IPS-15b (cell line): ENCODE results near the gene GUF1.
A peak's percentile ranks its signal among the peaks of the same experiment; 100 is the strongest.

Experiments
- H3K27me3 ChIP-seq: one replicate; pipeline ENCODE4 v1.6.1; 2013; ENCODE audit warnings: low read length; ENCODE audit not compliant: control insufficient read depth, insufficient read depth
- H3K36me3 ChIP-seq: one replicate; pipeline ENCODE4 v1.6.1; 2013; ENCODE audit warnings: low read length; ENCODE audit not compliant: control insufficient read depth, insufficient read depth
- H3K4me1 ChIP-seq: one replicate; pipeline ENCODE4 v1.6.1; 2013; ENCODE audit warnings: mild to moderate bottlenecking, low read length; ENCODE audit not compliant: control insufficient read depth, insufficient read depth
- H3K4me3 ChIP-seq: one replicate; pipeline ENCODE4 v1.5.1; 2013; ENCODE audit warnings: low read depth, low read length
- H3K9ac ChIP-seq: one replicate; pipeline ENCODE4 v1.6.1; 2013; ENCODE audit warnings: low read depth, mild to moderate bottlenecking, low read length
- H3K9me3 ChIP-seq: one replicate; pipeline ENCODE4 v1.6.1; 2013; ENCODE audit warnings: mild to moderate bottlenecking, low read length; ENCODE audit not compliant: control insufficient read depth, insufficient read depth

GUF1 gene

GRCh38 chr4:44663539-44664263, 14.5 kb upstream of the GUF1 start:
- Histone ChIP-seq H3K9ac (peak overlapping the region; percentile 24), H3K4me3 (no peak overlapping the region), H3K9me3 (no peaks in the 10 kb centered on the region), H3K4me1 (peaks cover 2% of the 10 kb centered on the region), H3K27me3 (no peaks in the 10 kb centered on the region), H3K36me3 (no peaks in the 10 kb centered on the region)

GRCh38 chr4:44668526-44668925, 9.7 kb upstream of the GUF1 start:
- no peak overlapping the region for H3K9ac ChIP-seq
- no peaks in the 10 kb centered on the region for H3K4me1 ChIP-seq
- H3K4me3 ChIP-seq = no peak overlapping the region
- no peaks in the 10 kb centered on the region for H3K36me3 ChIP-seq
- H3K9me3 ChIP-seq = no peaks in the 10 kb centered on the region
- no peaks in the 10 kb centered on the region for H3K27me3 ChIP-seq

GRCh38 chr4:44670506-44671199, 7.6 kb upstream of the GUF1 start:
- no peak overlapping the region for H3K9ac ChIP-seq
- H3K9me3 ChIP-seq = no peaks in the 10 kb centered on the region
- no peaks in the 10 kb centered on the region for H3K36me3 ChIP-seq
- no peaks in the 10 kb centered on the region for H3K4me1 ChIP-seq
- H3K4me3 ChIP-seq = no peak overlapping the region
- no peaks in the 10 kb centered on the region for H3K27me3 ChIP-seq

GRCh38 chr4:44671636-44672035, 6.6 kb upstream of the GUF1 start:
- no peak overlapping the region for H3K9ac ChIP-seq
- no peaks in the 10 kb centered on the region for H3K27me3 ChIP-seq
- no peaks in the 10 kb centered on the region for H3K9me3 ChIP-seq
- H3K4me1 ChIP-seq = no peaks in the 10 kb centered on the region
- H3K4me3 ChIP-seq = no peak overlapping the region
- H3K36me3 ChIP-seq = no peaks in the 10 kb centered on the region

- Histone ChIP-seq H3K36me3 (no peaks in the 10 kb centered on the region), H3K4me1 (no peaks in the 10 kb centered on the region), H3K27me3 (no peaks in the 10 kb centered on the region), H3K9ac (no peak overlapping the region), H3K4me3 (no peak overlapping the region), H3K9me3 (no peaks in the 10 kb centered on the region)
Observed at GRCh38 chr4:44674471-44674870, 3.7 kb upstream of the GUF1 start.

- no peaks in the 10 kb centered on the region for H3K36me3 ChIP-seq
- H3K4me1 ChIP-seq = no peaks in the 10 kb centered on the region
- no peak overlapping the region for H3K4me3 ChIP-seq
- H3K9me3 ChIP-seq = no peaks in the 10 kb centered on the region
- no peak overlapping the region for H3K9ac ChIP-seq
- no peaks in the 10 kb centered on the region for H3K27me3 ChIP-seq
Observed at GRCh38 chr4:44675366-44675765, 2.9 kb upstream of the GUF1 start.

GRCh38 chr4:44679060-44679459, 840 bp downstream of the GUF1 start:
- Histone ChIP-seq H3K9me3 (no peaks in the 10 kb centered on the region), H3K4me3 (peak overlapping the region; percentile 98), H3K9ac (peak overlapping the region; percentile 94), H3K27me3 (no peaks in the 10 kb centered on the region), H3K36me3 (no peaks in the 10 kb centered on the region), H3K4me1 (no peaks in the 10 kb centered on the region)

- Histone ChIP-seq H3K36me3 (peaks cover 3% of the 10 kb centered on the region), H3K27me3 (no peaks in the 10 kb centered on the region), H3K9ac (no peak overlapping the region), H3K9me3 (no peaks in the 10 kb centered on the region), H3K4me1 (no peaks in the 10 kb centered on the region), H3K4me3 (no peak overlapping the region)
Observed at GRCh38 chr4:44684648-44685047, 6.4 kb downstream of the GUF1 start.

- Histone ChIP-seq H3K27me3 (no peaks in the 10 kb centered on the region), H3K9me3 (no peaks in the 10 kb centered on the region), H3K36me3 (peaks cover 3% of the 10 kb centered on the region), H3K4me3 (no peak overlapping the region), H3K4me1 (no peaks in the 10 kb centered on the region), H3K9ac (no peak overlapping the region)
Observed at GRCh38 chr4:44700427-44700826, 22.2 kb downstream of the GUF1 start.

- Histone ChIP-seq H3K27me3 (no peaks in the 10 kb centered on the region), H3K4me3 (no peak overlapping the region), H3K9me3 (no peaks in the 10 kb centered on the region), H3K9ac (no peak overlapping the region), H3K4me1 (no peaks in the 10 kb centered on the region), H3K36me3 (peaks cover 3% of the 10 kb centered on the region)
Observed at GRCh38 chr4:44701037-44701436, 22.8 kb downstream of the GUF1 start.

GRCh38 chr4:44704673-44705072, 26.5 kb downstream of the GUF1 start:
- Histone ChIP-seq H3K4me1 (no peaks in the 10 kb centered on the region), H3K4me3 (no peak overlapping the region), H3K27me3 (no peaks in the 10 kb centered on the region), H3K9me3 (no peaks in the 10 kb centered on the region), H3K9ac (no peak overlapping the region), H3K36me3 (no peaks in the 10 kb centered on the region)

GRCh38 chr4:44713125-44713524, 34.9 kb downstream of the GUF1 start:
- H3K36me3 ChIP-seq = no peaks in the 10 kb centered on the region
- H3K4me3 ChIP-seq = no peak overlapping the region
- no peaks in the 10 kb centered on the region for H3K4me1 ChIP-seq
- no peaks in the 10 kb centered on the region for H3K27me3 ChIP-seq
- H3K9me3 ChIP-seq = no peaks in the 10 kb centered on the region
- no peak overlapping the region for H3K9ac ChIP-seq
